BJ (cell line): ENCODE results near the gene KRTDAP. TPM values are rescaled to one million over a fixed set of nuclear protein-coding genes. Genes with fewer than 3 reads are reported as not detected.
A peak's percentile ranks its signal among the peaks of the same experiment; 100 is the strongest.
"Not testable (repeated sequence)": the region's sequence is repeated elsewhere in the genome, so short reads cannot be mapped to it uniquely, and the experiment has no call there.

ENCODE experiments used
- CTCF ChIA-PET: fragments of 350-600 bp; formaldehyde crosslinking; extraction: SDS; loops from one replicate; lab custom pipeline; 2021; ENCODE audit warnings: antibody characterized with exemption, inconsistent platforms; lab: Yijun Ruan, JAX
- POLR2A ChIA-PET: fragments of 300-600 bp; sonication (Branson Sonifier 250); formaldehyde crosslinking; extraction: SDS; loops from one replicate; lab custom pipeline; 2021; ENCODE audit warnings: antibody characterized with exemption; lab: Charles Lee
- DNase-seq: peaks from one replicate; pipeline ENCODE4 v3.0.0-alpha.2; 2011; ENCODE audit warnings: low read depth
- H3K27me3 ChIP-seq: 2 replicates; pipeline ENCODE4 v1.6.0; 2011; ENCODE audit warnings: low read length; ENCODE audit not compliant: control insufficient read depth, insufficient read depth
- H3K36me3 ChIP-seq: 2 replicates; pipeline ENCODE4 v1.5.1; 2011; ENCODE audit warnings: low read length; ENCODE audit not compliant: control insufficient read depth, insufficient read depth
- H3K4me3 ChIP-seq: 2 replicates; pipeline ENCODE4 v1.5.1; 2011; ENCODE audit warnings: low read depth, mild to moderate bottlenecking, control low read depth, low read length
- polyA plus RNA-seq: library from polyadenylated mRNA; depleted of rRNA; stranded (reverse); fragments of >200 nt; gene quantifications from 2 replicates; pipeline ENCODE4 v1.2.3, GENCODE V29; 2011
- TF ChIP-seq, protein P1 (sequence below): IDR thresholded peaks from 2 replicates; pipeline ENCODE4 v1.5.1; 2011; ENCODE audit warnings: low read depth, mild to moderate bottlenecking, control low read depth, inconsistent platforms, low read length, moderate library complexity; ENCODE audit not compliant: insufficient read depth

Gene KRTDAP
- polyA plus RNA-seq, 1 experiment, result not detected

DNA sequence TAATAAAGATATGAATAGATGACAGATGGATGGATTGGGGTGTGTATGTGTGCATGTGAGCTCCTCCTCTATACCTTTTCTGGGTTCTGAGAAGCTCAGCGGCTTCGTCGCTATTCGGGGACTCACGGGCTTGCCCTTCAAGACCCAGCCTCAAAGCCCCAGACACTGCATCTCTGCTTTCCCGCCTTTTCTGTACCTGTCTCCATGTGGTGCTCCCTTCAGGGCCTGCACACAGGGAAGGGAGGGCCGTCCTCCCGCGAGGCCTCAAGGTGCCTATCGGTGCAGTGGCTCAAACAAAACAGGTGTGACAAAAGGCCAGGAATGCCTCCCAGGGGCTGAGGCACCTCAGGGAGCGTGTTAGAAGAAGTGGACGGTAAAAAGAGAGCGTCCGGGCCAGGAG, 16.2 kb downstream of the KRTDAP start:
- no peaks in the 10 kb centered on the region; the same call in 1 of the 2 replicates for H3K27me3 ChIP-seq
- no peaks in the 10 kb centered on the region for H3K36me3 ChIP-seq
- H3K4me3 ChIP-seq, result no peak overlapping the region
- TF ChIP-seq, protein P1, sequence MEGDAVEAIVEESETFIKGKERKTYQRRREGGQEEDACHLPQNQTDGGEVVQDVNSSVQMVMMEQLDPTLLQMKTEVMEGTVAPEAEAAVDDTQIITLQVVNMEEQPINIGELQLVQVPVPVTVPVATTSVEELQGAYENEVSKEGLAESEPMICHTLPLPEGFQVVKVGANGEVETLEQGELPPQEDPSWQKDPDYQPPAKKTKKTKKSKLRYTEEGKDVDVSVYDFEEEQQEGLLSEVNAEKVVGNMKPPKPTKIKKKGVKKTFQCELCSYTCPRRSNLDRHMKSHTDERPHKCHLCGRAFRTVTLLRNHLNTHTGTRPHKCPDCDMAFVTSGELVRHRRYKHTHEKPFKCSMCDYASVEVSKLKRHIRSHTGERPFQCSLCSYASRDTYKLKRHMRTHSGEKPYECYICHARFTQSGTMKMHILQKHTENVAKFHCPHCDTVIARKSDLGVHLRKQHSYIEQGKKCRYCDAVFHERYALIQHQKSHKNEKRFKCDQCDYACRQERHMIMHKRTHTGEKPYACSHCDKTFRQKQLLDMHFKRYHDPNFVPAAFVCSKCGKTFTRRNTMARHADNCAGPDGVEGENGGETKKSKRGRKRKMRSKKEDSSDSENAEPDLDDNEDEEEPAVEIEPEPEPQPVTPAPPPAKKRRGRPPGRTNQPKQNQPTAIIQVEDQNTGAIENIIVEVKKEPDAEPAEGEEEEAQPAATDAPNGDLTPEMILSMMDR, result no peak
- DNase-seq, result no peak
- ChIA-PET POLR2A (no interaction called here), CTCF (interaction anchor here (2.8 kb wide), 1 partner anchor 21 kb away, joined by 10 read pairs; no protein-coding TSS in a partner anchor)

DNA sequence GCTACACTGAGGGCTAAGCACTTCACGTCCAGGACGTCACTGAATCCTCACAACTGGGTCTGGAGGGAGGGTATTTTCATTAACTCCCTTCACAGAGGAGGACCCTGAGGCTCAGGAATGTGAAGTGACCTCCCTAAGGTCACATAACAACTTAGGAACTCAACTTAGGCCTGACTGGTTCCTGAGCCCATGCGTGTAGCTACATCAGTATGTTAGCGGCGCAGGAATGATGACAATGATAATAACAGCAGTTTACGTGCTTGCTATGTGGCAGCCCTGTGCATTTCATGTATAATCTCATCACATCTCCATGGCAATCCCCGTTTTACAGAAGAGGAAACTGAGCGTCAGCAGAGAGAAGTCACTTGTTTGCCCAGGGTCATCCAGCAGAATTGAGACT, 18.3 kb downstream of the KRTDAP start:
- TF ChIP-seq, protein P1, result no peak
- no peaks in the 10 kb centered on the region for H3K36me3 ChIP-seq
- no peak for DNase-seq
- no peaks in the 10 kb centered on the region; the same call in 1 of the 2 replicates for H3K27me3 ChIP-seq
- ChIA-PET POLR2A (no interaction called here), CTCF (interaction anchor here (2.8 kb wide), 1 partner anchor 23 kb away, joined by 10 read pairs; no protein-coding TSS in a partner anchor)
- no peak overlapping the region for H3K4me3 ChIP-seq

DNA sequence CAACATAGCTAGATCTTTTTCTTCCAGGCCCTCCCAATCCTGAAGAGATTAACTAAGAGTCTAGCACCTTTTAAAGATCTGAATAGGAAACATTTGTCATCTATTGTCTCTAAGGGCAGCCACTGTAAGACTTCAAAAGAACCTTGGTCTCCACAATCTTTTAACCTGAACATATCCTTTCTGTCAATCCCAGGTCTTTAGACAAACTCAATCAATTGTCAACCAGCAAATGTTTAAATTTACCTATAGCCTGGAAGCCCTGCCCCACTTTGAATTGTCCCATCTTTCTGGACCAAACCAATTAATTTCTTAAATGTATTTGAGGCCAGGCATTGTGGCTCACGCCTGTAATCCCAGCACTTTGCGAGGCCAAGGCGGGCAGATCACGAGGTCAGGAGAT, 19.2 kb downstream of the KRTDAP start:
- H3K4me3 ChIP-seq, POLR2A ChIA-PET, H3K27me3 ChIP-seq, DNase-seq, CTCF ChIA-PET, H3K36me3 ChIP-seq: not testable (repeated sequence)

DNA sequence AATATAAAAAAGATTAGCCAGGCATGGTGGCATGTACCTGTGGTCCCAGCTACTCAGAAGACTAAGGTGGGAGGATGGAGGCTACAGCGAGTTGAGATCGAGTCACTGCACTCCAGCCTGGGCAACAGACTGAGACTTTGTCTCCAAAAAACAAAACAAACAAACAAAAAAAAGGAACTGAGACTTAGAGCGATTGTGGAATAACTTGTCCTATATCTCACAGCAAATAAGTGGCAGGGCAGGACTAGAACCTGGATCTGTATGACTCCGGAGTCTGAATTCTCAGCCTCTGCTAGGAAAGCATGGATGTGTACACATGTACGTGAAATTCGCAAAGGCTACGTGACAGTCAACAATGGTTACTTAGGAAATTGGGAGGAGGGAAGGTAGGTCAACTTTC, 20.1 kb downstream of the KRTDAP start:
- Histone ChIP-seq H3K27me3 (no peaks in the 10 kb centered on the region; the same call in 1 of the 2 replicates), H3K4me3 (no peak overlapping the region), H3K36me3 (no peaks in the 10 kb centered on the region)
- CTCF ChIA-PET, result interaction anchor here (1.0 kb wide), 2 partner anchors 10 to 119 kb away, joined by 3 to 4 read pairs; no protein-coding TSS in a partner anchor
- TF ChIP-seq, protein P1, result no peak
- DNase-seq, result no peak
- POLR2A ChIA-PET, result no interaction called here

DNA sequence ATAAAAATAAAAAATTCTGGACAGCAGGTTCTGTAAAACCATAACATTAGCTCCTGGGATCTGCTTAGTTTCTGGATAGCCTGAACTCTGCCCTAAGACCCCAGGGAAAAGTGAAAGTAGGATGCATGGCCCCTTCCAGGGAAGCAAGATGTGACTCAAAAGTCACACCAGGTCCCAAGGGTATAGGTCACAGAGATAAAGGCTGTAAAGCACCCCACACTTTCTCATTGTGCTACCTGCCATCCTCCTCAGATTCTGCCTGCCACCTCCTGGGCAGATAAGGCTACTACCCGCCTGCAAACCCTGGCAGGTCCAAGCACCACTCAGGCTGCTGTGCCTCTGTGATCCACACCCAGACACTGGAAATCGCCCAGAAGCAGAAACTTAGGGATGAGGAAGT, 21.6 kb downstream of the KRTDAP start:
- ChIA-PET CTCF (interaction anchor here (0.6 to 2.1 kb wide), 7 partner anchors 8 to 116 kb away, joined by 3 to 6 read pairs (median 4); no protein-coding TSS in a partner anchor), POLR2A (no interaction called here)
- Histone ChIP-seq H3K27me3 (no peaks in the 10 kb centered on the region; the same call in 1 of the 2 replicates), H3K36me3 (no peaks in the 10 kb centered on the region), H3K4me3 (no peak overlapping the region)
- TF ChIP-seq, protein P1, result peak; percentile 42
- DNase-seq, result no peak

DNA sequence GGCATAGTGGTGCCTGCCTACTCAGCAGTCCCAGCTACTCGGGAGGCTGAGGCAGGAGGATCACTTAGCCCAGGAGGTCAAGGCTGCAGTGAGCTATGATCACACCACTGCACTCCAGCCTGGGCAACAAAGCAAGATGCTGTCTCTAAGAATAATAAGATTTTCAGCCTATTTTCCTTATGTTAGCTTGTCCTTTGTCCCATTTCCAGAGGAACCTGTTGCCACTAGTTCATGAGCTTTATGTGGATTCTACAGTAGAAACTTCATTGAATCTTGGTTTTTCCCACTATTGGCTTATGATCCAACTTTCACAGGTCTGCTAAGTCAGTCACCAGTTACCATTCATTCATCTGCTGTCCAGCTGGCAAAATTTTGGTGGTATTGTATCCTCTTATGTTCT, 24.0 kb downstream of the KRTDAP start:
- ChIA-PET POLR2A (no interaction called here), CTCF (interaction anchor here (0.5 to 1.1 kb wide), 3 partner anchors 66 to 379 kb away, joined by 3 to 5 read pairs (median 4); no protein-coding TSS in a partner anchor)
- H3K27me3 ChIP-seq, result no peaks in the 10 kb centered on the region; the same call in 1 of the 2 replicates
- no peak for DNase-seq
- TF ChIP-seq, protein P1, result no peak
- no peak overlapping the region for H3K4me3 ChIP-seq
- no peaks in the 10 kb centered on the region for H3K36me3 ChIP-seq

DNA sequence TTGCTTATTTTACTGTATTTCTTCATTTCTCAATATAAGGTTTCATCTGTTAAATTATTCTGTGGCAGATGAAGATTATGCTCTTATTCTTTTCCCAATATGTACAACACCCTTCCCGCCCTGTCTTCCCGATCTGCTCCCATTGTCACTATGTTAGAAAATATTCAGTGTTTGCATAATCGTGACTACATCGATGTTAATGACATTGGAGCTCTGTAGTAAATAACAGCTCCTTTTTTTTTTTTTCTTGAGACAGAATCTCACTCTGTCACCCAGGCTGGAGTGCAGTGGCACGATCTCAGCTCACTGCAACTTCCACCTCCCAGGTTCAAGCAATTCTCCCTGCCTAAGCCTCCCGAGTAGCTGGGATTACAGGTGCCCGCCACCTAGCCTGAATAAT, 27.3 kb downstream of the KRTDAP start:
- H3K4me3 ChIP-seq, POLR2A ChIA-PET, H3K36me3 ChIP-seq, H3K27me3 ChIP-seq, DNase-seq: not testable (repeated sequence)
- CTCF ChIA-PET, result interaction anchor here (0.6 to 1.4 kb wide), 3 partner anchors 28 to 513 kb away, joined by 3 to 4 read pairs (median 3); no protein-coding TSS in a partner anchor
